ENCODE results near the gene GAS7.

The GAS7 gene

DNA sequence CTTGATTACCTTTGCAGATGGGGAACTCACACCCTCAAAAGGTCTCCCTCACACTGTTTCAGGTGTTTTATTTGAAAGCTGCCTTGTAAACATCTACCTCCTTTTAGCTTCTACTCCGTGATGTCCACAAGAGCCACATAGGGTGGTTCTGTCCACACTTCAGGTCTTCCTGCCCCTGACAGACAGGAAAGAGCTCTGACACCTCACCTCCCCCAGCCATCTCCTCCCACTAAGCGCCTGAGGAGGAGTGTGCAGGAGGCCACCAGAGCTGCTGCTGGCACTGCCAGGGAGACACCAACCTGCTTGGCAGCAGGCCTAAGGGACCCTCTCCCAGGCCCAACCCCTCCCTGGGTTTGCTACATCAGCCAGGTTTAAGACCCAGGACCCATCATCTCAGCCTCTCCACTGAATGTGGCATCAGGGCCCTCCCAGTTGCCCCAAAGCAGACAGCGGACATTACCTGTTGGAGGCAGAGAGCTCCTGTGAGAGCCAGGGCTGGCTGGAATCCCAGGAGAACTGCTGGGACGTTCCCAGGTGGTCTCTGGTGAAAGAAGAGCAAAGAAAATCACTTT is 217.0 kb downstream of the GAS7 start:
- no peak for DNase-seq (ENCODE audit: low spot score)

DNA sequence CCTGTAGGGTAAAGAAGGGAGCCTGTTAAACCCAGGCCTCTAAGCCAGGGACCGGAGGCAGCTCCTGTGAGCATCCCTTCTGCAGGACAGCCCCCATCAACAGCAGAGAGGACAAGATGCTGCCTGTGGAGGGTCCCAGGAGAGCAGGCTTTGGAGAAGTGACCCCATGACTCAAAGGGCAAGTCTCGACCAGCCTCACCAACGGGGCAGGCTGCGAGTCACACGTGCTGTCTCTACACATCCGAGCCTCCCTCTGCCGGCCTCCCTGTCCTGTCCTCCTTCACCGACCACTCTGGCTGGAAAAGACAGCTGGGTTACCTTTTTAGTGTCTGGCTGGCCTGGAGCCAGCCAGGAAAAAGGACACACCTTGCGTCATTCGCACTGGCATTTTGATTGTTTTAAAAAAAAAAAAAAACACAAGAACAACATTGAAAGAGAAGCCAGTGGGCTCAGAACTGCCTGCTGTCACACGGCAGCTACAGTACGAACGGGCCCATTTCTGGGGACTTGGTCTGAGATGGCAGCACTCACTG is 218.9 kb downstream of the GAS7 start:
- DNase-seq (ENCODE audit: low spot score) = no peak

DNA sequence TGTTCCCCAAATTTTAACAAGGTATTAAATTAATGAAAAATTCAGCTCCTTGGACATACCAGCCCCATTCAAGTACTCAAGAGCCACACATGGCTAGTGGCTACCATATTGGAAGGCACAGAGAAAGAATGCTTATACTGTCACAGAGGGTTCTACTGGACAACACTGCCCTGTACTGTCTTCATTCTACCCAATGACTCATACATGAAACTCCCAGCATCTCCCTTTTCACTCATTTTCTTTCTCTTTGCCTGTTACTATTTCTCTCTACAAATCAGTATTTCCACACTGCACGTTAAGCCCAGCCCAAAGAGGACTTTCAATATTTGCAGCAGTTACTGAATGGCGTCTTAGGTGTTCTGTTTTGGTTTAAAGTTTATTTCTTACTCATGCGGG is 221.2 kb downstream of the GAS7 start:
- DNase-seq (ENCODE audit: low spot score) = no peak

DNA sequence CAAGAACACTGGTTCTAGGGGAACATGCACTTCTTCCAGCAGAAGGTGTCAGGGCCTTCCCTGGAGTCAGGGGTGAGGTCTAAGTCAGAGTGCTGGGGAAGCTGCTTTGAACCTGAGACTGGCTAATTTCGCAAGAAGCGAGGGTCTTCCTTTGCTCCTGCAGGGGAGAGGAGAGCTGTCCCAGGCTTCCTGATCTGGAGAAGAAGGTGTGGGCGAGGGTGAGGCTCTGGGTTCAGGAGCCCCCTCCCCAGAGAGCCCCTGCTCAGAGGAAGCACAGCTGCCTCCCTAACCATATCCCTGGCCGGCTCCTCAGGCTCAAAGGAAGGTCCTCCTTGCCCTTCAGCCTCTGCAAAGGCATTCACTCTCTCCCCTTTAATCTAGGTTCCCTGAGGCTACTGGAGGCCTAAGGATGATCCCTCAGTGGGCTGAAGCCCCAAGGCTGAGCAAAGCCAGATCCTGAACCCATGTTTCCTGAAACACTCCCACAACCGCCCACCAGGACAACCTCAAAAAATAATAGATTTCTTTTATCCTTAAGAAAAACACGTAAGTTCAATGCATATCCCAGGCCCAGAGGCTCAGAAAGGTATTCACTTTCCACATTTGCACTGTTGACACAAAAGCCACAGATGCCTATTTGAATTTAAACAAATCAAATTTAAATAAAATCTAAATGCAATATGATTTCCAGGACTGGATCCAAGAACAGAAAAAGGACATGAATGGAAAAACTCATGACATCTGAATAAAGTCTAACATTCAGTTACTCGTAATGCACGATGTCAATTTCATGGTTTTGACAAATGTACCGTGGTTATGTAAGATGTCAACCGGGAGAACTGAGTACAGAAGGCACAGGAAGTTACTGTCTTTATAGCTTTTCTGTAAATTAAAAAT is 221.9 kb downstream of the GAS7 start:
- no peak for DNase-seq (ENCODE audit: low spot score)

DNA sequence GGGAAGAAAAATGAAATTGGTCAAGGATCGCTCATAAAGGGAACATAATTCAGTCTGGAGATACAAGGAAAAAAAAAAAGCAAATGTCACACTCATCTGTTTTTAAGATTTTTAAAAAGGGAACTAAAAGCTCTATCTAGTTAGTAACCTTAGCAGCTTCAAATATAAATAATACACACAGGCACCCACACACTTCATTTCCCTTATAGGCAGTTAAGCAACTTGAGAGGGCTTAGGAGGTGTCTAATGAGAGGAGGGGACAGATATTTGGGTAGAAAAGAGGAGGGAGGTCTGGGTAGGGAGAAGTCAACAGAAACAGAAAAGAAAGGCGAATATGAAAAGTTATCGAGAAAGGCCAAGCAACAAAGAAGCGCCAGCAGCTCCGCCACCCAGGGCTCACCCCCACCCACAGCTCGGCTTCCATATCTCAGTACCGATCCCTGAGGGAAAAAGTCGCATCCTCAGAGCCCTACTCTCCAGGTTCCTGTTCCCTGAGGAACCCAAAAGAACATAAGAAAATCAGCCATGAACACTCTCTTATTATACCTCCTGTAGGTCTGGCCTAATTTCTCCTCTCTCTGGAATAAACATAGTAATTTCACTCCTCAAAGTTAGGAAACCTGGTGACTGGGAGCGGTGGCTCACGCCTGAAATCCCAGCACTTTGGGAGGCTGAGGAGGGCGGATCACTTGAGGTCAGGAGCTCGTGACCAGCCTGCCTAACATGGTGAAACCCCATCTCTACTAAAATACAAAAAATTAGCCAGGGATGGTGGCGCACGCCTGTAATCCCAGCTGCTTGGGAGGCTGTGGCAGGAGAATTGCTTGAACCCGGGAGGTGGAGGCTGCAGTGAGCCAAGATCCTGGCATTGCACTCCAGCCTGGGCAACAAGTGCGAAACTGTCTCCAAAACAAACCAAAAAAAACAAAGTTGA is 223.7 kb downstream of the GAS7 start:
- no peak for DNase-seq (ENCODE audit: low spot score)

DNA sequence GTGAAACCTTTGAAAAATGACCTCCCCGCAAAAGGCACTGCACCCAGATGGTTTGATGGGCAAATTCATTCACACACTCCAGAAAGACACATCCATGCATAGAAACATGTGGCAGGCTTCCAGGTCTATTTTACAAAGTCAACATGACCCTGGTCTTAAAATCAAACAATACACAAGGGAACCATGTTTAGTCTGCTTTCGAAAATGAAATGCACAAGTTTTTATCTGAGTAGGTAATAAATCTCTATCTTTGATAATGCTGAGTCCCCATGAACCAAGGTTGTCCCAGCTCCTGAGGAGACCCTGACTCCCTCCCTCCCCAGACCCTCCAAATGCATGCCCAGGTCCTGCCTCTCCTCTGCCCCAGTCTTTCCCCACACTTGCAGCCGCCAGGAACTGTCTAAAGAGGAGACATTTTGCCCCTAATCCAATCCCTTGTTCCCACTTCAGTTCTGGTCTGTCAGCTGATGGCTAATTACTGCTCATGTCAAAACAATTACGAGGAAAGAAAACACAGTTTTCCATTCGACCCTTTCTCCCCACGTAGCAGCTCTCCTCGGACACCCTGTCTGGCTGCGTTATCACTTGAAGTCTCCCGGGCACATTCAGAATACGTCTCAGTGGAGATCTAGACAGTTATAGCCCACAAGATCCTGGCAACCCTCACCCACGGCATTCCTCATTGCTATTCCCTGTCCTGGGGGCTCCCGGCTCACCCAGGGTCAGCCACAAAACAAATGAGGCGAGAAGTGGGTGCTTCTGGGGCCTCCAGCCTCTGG is 224.5 kb downstream of the GAS7 start:
- DNase-seq (ENCODE audit: low spot score) = no peak

DNA sequence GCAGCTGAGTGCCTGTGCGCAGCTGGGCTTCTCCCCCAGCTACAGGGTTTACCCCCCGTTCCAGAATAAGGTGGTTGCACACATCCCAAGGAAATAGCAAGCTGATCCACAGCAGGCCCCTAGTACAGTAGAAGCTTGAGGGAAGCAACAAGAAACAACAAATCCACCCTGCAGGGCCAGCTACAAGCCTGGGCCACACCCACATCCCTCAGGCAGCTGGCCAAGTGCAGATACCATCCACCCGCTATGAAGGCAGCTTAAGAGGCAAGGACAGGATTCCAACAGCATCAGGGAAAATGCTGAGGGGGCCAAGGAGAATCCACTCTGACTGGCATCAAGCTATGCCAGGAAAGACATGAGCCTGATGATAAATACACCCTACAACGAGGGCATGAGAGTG is 226.4 kb downstream of the GAS7 start:
- no peak for DNase-seq (ENCODE audit: low spot score)

DNA sequence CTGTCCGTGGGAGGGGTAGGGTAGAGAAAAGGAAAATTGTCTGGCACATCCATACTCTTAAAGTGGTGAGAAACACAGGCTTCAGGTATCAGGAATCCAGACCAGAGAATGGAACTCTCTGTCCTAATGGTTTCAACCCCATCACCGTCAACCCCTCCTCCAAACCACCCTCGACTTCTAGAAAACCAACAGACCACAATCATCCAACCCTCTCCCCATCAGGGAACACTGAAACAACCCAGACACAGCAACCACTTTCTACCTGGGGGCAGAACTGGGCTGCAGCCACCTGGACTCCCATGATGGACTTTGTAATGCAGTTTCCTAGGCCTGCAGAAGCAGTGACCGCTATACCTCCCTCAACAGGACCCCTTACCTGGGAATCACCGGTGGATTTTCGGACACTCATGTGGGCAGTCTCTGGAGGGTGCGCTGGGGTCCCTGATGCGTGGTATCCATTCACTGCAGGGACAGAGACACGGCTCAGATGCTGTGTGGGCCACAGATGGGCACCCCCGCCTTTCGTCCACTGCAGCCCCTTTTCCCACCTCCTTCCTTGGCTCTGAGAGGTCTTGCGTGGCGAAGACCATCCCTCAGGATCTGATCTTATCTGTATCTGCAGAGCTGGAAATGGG is 229.0 kb downstream of the GAS7 start:
- no peak for DNase-seq (ENCODE audit: low spot score)

DNA sequence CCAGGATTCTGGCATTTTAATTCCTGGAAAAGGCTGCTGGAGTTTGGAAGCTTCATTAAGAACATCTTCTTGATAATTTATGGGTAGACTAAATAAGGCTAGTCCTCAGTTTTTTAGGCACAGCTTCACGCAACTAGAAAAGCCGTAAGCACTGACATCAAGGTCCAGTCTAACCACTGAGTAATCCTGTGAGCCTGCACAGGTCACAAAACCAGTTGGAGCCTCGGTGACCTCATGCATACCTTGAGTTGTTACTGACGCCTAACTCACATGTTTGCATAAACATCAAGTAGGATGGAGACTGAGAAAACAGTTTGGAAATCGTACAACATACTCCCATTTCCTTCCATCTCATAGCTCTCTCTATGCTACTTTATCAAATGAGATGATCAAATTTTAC is 229.5 kb downstream of the GAS7 start:
- no peak for DNase-seq (ENCODE audit: low spot score)

DNA sequence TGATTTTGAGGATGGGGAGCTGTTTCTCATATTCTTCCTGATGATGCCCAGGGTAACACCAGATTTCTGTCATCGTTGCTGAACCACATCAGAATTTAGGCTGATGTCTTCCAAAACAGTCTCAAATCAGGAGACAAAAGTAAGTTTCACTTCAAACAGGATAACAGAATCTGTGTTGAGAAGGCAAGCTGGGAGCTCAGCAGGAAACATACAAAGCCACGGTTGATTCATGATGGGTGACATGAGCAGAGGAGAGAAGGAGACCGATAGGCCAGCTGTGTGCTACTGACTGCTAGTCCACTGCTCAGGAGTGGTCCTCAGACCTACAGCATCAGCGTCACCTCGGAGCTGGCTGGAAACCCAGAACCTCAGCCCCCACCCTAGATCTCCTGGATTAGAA is 230.4 kb downstream of the GAS7 start:
- no peak for DNase-seq (ENCODE audit: low spot score)

DNA sequence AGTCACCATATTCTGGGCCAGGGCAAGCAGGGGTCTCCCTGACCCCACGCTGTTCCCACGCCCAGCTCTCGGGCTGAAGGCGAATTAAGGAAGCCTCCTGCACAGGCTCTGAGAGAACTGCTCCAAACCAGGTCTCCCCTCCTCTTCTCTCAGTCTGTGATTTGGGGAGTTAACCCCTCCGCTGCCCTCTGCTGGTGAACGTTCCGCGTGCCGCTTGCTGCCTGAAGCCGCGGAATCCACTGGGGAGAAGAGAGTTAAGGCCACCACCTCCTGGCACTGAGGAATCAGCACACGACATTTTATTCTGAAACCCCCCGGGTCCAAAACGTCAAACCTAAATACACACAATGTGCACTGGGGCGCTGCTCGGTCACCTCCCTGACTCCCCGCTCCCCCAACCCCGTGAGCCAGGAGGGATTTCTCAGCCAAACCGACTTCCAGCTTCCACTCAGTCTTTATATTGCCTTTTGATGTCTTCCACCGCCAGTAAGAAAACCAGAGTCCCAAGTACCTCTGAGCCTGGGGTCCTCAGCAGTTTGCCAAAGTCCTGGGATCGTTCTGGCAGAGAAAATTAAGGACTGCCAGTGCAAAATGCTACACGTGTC is 238.9 kb downstream of the GAS7 start:
- DNase-seq (ENCODE audit: low spot score) = peak; percentile 34

DNA sequence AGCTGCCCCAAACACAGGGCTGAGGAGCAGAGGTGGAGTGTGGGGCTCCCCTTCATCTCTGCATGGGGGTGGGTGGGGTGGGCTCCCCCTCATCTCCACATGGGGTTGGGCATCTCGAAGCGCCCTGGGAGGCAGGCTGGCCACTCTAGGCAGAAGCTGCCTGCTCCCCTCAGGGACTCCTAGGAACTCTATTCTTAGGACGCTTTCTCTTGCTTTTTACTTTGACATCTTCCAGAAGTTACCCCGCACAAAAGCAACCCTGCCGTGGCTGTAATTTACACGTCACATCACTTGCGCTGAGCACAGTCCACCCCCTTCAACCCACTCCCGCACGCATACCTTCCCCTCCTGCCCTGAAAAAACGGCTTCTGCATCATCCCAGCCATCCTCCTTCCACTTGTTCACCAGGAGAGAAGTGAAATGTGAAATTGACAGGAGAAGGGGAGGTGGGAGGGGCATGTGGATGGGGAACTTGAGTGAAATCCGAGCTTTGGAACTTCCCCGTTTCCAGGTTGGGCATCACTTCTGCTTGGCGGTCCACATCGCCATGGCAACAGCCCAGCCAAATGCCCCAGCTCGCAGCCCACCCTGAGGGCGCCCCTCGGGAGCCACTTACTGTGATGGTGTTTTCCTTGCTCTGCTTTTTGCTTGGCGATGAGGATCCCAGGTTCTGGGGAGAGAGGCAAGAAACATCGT is 239.7 kb downstream of the GAS7 start:
- no peak for DNase-seq (ENCODE audit: low spot score)

DNA sequence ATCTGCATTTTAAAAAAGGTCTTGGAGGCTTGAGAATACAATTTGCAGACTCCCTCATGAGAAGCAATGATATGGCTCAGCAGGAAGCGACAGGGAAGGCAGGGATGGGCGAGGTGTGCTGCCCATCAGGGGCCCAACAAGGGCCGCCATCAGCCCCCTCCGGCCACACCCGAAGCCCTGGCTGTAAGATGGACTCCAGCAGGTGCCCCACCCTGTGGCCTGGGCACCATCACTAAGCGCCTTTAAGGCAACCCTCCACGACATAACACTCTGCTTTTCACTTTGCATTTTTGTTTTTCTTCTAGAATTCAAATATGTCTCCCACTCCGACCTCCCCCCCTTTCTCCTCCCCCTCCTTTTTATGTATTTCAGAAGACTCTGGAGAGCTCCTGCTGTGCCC is 241.2 kb downstream of the GAS7 start:
- no peak for DNase-seq (ENCODE audit: low spot score)

DNA sequence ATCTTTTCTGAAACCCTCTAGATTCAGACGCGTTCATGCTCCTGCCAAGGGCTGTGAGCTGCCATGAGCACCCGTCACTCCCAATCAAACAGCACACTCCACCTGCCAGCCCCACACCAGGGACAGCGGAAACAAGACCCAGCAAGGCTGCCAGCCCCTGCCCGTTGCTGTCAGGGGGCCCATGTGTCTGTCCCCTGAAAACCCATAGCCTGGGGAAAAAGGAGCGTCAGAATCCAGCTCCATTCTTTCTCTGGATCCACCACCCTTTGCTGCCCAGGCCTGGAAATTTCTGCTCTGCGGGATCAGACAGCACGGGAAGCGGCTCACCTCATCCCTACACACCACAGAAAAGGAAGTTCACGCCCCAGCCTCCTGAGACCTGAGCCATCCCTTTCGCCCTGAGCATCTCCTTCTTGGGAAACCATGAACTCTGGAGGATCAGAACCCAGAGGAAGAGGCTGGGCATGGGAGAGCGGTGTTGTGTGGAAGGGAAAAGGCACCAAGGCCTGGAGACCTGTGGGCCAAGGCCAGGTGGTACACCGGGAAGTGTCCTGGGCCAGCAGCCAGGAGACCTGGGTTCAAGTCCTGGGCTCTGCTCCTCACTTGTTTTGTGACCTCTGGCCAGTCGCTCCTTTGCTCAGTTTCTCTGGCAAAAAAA is 241.8 kb downstream of the GAS7 start:
- no peak for DNase-seq (ENCODE audit: low spot score)

DNA sequence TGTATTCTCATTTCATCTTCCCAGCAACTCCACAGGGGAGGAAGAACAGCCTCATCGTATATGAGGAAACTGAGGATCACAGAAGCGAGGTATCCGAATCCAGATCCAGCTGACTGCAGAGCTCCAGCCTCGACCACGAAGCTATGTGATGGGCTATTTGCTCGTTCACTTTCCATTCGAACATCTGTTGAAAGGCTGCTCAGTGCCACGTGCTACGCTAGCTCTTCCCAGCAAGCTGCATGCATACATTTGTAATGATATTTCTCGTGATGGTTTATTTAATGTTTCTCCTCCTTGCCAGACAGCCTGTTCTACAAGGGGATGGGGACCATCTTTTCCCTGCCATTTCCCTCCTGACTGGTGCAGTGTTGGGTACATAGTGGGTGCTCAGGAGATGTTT is 244.9 kb downstream of the GAS7 start:
- no peak for DNase-seq (ENCODE audit: low spot score)

DNA sequence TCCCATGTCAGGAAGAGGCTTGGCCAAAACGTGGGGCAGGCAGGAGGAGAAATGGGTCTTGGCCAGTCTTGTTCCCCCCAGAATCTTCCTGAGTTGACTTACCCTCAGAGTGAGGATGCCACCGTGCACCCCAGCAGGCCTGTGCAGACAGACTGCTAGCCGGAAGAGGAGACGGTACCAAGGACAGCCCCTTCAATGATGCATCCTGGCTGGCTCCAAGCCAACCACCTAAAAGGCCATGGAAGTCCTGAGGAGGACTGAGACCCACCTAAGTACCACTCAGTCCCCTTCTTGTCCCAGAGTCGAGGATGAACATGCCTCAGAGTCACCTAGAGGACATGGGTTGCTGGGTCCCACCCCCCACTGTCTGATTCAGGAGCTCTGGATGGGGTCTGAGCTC is 246.6 kb downstream of the GAS7 start:
- DNase-seq (ENCODE audit: low spot score) = no peak

DNA sequence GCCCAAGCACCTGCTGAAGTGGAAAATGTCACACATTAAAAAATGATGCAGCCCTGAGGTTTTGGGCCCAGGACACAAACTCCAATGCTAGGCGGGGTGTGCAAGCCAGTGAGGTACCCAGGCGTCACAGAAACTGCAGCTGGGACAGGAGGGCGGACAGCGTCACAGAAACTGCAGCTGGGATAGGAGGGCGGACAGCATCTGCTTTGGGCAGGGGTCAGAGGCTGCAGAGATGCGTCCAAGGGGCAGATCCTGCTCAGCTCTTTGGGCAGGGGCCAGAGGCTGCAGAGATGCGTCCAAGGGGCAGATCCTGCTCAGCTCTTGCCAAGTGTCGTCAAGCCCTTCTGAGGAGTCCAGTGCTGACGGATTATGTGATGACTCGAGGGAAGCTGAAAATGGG is 249.5 kb downstream of the GAS7 start:
- no peak for DNase-seq (ENCODE audit: low spot score)

DNA sequence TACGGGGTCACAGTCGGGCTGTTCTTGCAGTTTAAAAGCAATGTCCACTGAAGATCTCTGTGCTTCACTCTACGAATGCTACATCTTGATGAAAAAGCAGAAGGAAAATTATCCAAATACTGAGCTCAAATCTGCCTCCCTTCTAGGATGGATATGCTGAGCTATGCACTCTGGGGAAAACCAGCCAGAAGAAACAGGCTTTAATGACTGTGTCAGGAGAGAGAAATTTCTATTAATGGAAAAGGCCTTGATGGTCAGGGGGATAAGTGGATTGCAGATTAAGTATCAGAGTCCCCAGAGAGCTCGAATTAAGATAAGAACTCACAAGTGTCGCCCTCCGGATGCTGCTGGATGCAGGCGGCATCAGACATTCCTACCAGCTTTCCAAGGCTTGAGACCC is 253.7 kb downstream of the GAS7 start:
- no peak for DNase-seq (ENCODE audit: low spot score)

DNA sequence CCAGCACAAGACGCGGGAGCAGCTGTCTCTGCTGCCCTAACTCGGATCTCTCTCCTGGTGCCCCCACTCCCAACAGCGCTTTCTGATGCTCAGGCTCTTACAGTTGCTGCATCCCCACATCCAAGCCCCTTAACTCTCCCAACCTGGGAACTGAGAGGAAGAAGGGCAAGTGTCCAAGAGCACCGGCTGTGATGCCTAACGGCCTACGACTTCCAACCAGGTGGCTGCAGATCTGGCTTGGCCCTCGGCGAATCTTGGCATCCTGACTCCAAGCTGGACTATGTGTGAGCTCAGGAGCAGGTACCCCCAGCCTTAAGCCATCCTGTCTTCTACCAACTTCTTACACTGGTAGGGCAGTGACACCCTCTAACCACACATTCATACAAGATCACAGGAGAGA is 255.1 kb downstream of the GAS7 start:
- DNase-seq (ENCODE audit: low spot score) = no peak

DNA sequence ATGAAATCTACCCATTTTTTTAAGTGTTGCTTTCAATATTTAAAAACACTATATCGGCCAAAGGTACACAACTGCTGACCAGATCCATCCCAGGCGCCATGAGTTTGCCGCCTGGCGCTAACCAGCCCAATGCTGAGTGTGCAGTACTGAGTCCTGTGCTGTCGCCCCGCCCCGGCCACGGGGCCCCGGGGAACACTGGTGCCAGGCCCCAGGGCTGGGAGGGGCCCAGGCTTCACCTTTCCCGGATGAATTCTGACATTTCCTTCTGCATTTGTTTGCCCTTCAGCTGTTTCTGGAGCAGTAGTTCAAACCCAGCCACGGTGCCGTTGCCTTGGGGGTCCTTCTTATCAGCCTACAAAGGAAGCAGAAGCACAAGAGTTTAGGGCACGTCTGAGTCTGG is 255.5 kb downstream of the GAS7 start:
- DNase-seq (ENCODE audit: low spot score) = no peak

Measured in AG08396 (cell line).